ENCODE results near the gene PHF21A.

PHF21A gene

GRCh38 chr11:45945397-45945999 is 175.8 kb downstream of the PHF21A start:
- POLR2A ChIA-PET, result no interaction called here
- TF ChIP-seq LEF1 (IDR thresholded peaks at IDR 0.05; ENCODE audit: borderline replicate concordance) (no peak), TARDBP (IDR thresholded peaks at IDR 0.05) (no peak), FOXA1 (IDR thresholded peaks at IDR 0.05) (no peak), FOXM1 (IDR thresholded peaks at IDR 0.05; ENCODE audit: borderline replicate concordance) (no peak), BHLHE40 (IDR thresholded peaks at IDR 0.05; ENCODE audit: borderline replicate concordance) (no peak), ELF4 (IDR thresholded peaks at IDR 0.05) (no peak), CTBP1 (IDR thresholded peaks at IDR 0.05; ENCODE audit: borderline replicate concordance) (no peak), SUZ12 (IDR thresholded peaks at IDR 0.05) (no peak), HDGF (IDR thresholded peaks at IDR 0.05; ENCODE audit: borderline replicate concordance) (no peak), SP1 (IDR thresholded peaks at IDR 0.05) (no peak), ARNT (IDR thresholded peaks at IDR 0.05) (no peak), NFRKB (IDR thresholded peaks at IDR 0.05) (no peak), FOXK2 (IDR thresholded peaks at IDR 0.05) (no peak), PKNOX1 (IDR thresholded peaks at IDR 0.05) (no peak), L3MBTL2 (conservative IDR thresholded peaks at IDR 0.05) (no peak), ZNF384 (IDR thresholded peaks at IDR 0.05) (no peak)
- DNase-seq (ENCODE audit: extremely low spot score), result no peak
- CTCF ChIA-PET, result no interaction called here

- POLR2A ChIA-PET, result no interaction called here
- no peak for TF ChIP-seq FOXM1 (IDR thresholded peaks at IDR 0.05; ENCODE audit: borderline replicate concordance)
- no peak for TF ChIP-seq L3MBTL2 (conservative IDR thresholded peaks at IDR 0.05)
- TF ChIP-seq TARDBP (IDR thresholded peaks at IDR 0.05), result no peak
- TF ChIP-seq BHLHE40 (IDR thresholded peaks at IDR 0.05; ENCODE audit: borderline replicate concordance), result no peak
- TF ChIP-seq CTBP1 (IDR thresholded peaks at IDR 0.05; ENCODE audit: borderline replicate concordance), result no peak
- TF ChIP-seq NFRKB (IDR thresholded peaks at IDR 0.05), result no peak
- no peak for TF ChIP-seq PKNOX1 (IDR thresholded peaks at IDR 0.05)
- TF ChIP-seq SUZ12 (IDR thresholded peaks at IDR 0.05), result no peak
- no peak for TF ChIP-seq HDGF (IDR thresholded peaks at IDR 0.05; ENCODE audit: borderline replicate concordance)
- TF ChIP-seq SP1 (IDR thresholded peaks at IDR 0.05), result no peak
- no peak for TF ChIP-seq ZNF384 (IDR thresholded peaks at IDR 0.05)
- TF ChIP-seq FOXK2 (IDR thresholded peaks at IDR 0.05), result no peak
- no peak for TF ChIP-seq ELF4 (IDR thresholded peaks at IDR 0.05)
- TF ChIP-seq ARNT (IDR thresholded peaks at IDR 0.05), result no peak
- TF ChIP-seq FOXA1 (IDR thresholded peaks at IDR 0.05), result no peak
- no peak for TF ChIP-seq LEF1 (IDR thresholded peaks at IDR 0.05; ENCODE audit: borderline replicate concordance)
- DNase-seq (ENCODE audit: extremely low spot score), result no peak
- CTCF ChIA-PET, result interaction anchor here (1.2 kb wide), 1 partner anchor 99 kb away, joined by 3 read pairs; no protein-coding TSS in a partner anchor
These were observed 178.9 kb downstream of the PHF21A start for GRCh38 chr11:45942381-45942780.

GRCh38 chr11:45941285-45941684 is 180.0 kb downstream of the PHF21A start:
- POLR2A ChIA-PET, result no interaction called here
- DNase-seq (ENCODE audit: extremely low spot score), result no peak
- CTCF ChIA-PET, result interaction anchor here (1.0 kb wide), 1 partner anchor 23 kb away, joined by 3 read pairs; no protein-coding TSS in a partner anchor
- TF ChIP-seq L3MBTL2 (conservative IDR thresholded peaks at IDR 0.05), result no peak
- no peak for TF ChIP-seq ARNT (IDR thresholded peaks at IDR 0.05)
- no peak for TF ChIP-seq FOXM1 (IDR thresholded peaks at IDR 0.05; ENCODE audit: borderline replicate concordance)
- no peak for TF ChIP-seq ELF4 (IDR thresholded peaks at IDR 0.05)
- TF ChIP-seq ZNF384 (IDR thresholded peaks at IDR 0.05), result no peak
- TF ChIP-seq NFRKB (IDR thresholded peaks at IDR 0.05), result no peak
- no peak for TF ChIP-seq HDGF (IDR thresholded peaks at IDR 0.05; ENCODE audit: borderline replicate concordance)
- no peak for TF ChIP-seq CTBP1 (IDR thresholded peaks at IDR 0.05; ENCODE audit: borderline replicate concordance)
- TF ChIP-seq SP1 (IDR thresholded peaks at IDR 0.05), result no peak

GRCh38 chr11:45939836-45940235 is 181.4 kb downstream of the PHF21A start:
- DNase-seq (ENCODE audit: extremely low spot score), result no peak
- CTCF ChIA-PET, result no interaction called here
- no peak for TF ChIP-seq HDGF (IDR thresholded peaks at IDR 0.05; ENCODE audit: borderline replicate concordance)
- no peak for TF ChIP-seq CTBP1 (IDR thresholded peaks at IDR 0.05; ENCODE audit: borderline replicate concordance)
- TF ChIP-seq LEF1 (IDR thresholded peaks at IDR 0.05; ENCODE audit: borderline replicate concordance), result no peak
- TF ChIP-seq NFRKB (IDR thresholded peaks at IDR 0.05), result no peak
- no peak for TF ChIP-seq FOXK2 (IDR thresholded peaks at IDR 0.05)
- TF ChIP-seq FOXA1 (IDR thresholded peaks at IDR 0.05), result no peak
- no peak for TF ChIP-seq SP1 (IDR thresholded peaks at IDR 0.05)
- TF ChIP-seq FOXM1 (IDR thresholded peaks at IDR 0.05; ENCODE audit: borderline replicate concordance), result no peak
- no peak for TF ChIP-seq ZNF384 (IDR thresholded peaks at IDR 0.05)
- no peak for TF ChIP-seq L3MBTL2 (conservative IDR thresholded peaks at IDR 0.05)
- no peak for TF ChIP-seq ARNT (IDR thresholded peaks at IDR 0.05)
- no peak for TF ChIP-seq TARDBP (IDR thresholded peaks at IDR 0.05)
- POLR2A ChIA-PET, result no interaction called here

GRCh38 chr11:45937916-45938315 is 183.3 kb downstream of the PHF21A start:
- ChIA-PET CTCF (no interaction called here), POLR2A (no interaction called here)
- no peak for DNase-seq (ENCODE audit: extremely low spot score)
- TF ChIP-seq ZNF384 (IDR thresholded peaks at IDR 0.05), result no peak
- no peak for TF ChIP-seq HDGF (IDR thresholded peaks at IDR 0.05; ENCODE audit: borderline replicate concordance)
- no peak for TF ChIP-seq L3MBTL2 (conservative IDR thresholded peaks at IDR 0.05)
- TF ChIP-seq ARNT (IDR thresholded peaks at IDR 0.05), result no peak
- no peak for TF ChIP-seq SUZ12 (IDR thresholded peaks at IDR 0.05)
- TF ChIP-seq FOXA1 (IDR thresholded peaks at IDR 0.05), result no peak
- no peak for TF ChIP-seq ELF4 (IDR thresholded peaks at IDR 0.05)
- TF ChIP-seq LEF1 (IDR thresholded peaks at IDR 0.05; ENCODE audit: borderline replicate concordance), result no peak
- no peak for TF ChIP-seq NFRKB (IDR thresholded peaks at IDR 0.05)
- no peak for TF ChIP-seq FOXK2 (IDR thresholded peaks at IDR 0.05)
- no peak for TF ChIP-seq PKNOX1 (IDR thresholded peaks at IDR 0.05)
- TF ChIP-seq SP1 (IDR thresholded peaks at IDR 0.05), result no peak
- no peak for TF ChIP-seq BHLHE40 (IDR thresholded peaks at IDR 0.05; ENCODE audit: borderline replicate concordance)
